SK-N-SH (cell line): ENCODE measurements around the gene OBSCN. TPM values are rescaled to one million over a fixed set of nuclear protein-coding genes. Genes with fewer than 3 reads are reported as not detected.

Source experiments
- CTCF ChIA-PET: fragments of 300-600, 350-600 bp; formaldehyde crosslinking; extraction: SDS; loops from one replicate; lab custom pipeline; 2021; lab: Yijun Ruan, JAX
- POLR2A ChIA-PET: fragments of 350-600 bp; sonication (Branson Sonifier 250); formaldehyde crosslinking; extraction: SDS; loops from one replicate; lab custom pipeline; 2020; ENCODE audit warnings: antibody characterized with exemption, inconsistent platforms; lab: Yijun Ruan, JAX
- DNase-seq: peaks from one replicate; pipeline ENCODE4 v3.0.0; 2012
- H2AFZ ChIP-seq: fragments of 200-600 bp; sonication (generic); 2 replicates; pipeline ENCODE4 v1.8.1; 2016; ENCODE audit warnings: antibody characterized with exemption, mild to moderate bottlenecking, low read depth
- H3F3A ChIP-seq: fragments of 200-600 bp; sonication (generic); replicated peaks from 2 replicates; pipeline ENCODE3; 2016; ENCODE audit warnings: antibody characterized with exemption, mild to moderate bottlenecking; ENCODE audit not compliant: insufficient read depth
- H3K27ac ChIP-seq, 2 experiments: fragments of 200-500 bp in 1 of 2; fragments of 200-600 bp in 1 of 2; sonication (Bioruptor generic) in 1 of 2; sonication (generic), shearing (Covaris generic) in 1 of 2; 2 replicates each; pipeline versions ENCODE4 v1.5.1 to v1.6.1; 2014 to 2016; ENCODE audit warnings: low read depth in 2 of 2, inconsistent platforms in 1 of 2, low read length in 1 of 2, mild to moderate bottlenecking in 1 of 2, mixed read lengths in 1 of 2
- H3K27me3 ChIP-seq: fragments of 200-600 bp; sonication (generic), shearing (Covaris generic); 2 replicates; pipeline ENCODE4 v1.6.1; 2016; ENCODE audit warnings: mixed run types; ENCODE audit not compliant: insufficient read depth
- H3K36me3 ChIP-seq, 2 experiments: fragments of 200-500 bp in 1 of 2; fragments of 200-600 bp in 1 of 2; sonication (Bioruptor generic) in 1 of 2; sonication (generic) in 1 of 2; replicated peaks in 1 of 2; 2 replicates each; pipeline versions ENCODE3 to v1.5.1; 2014 to 2016; ENCODE audit warnings: low read length in 1 of 2, mild to moderate bottlenecking in 1 of 2; ENCODE audit not compliant: insufficient read depth in 2 of 2, control insufficient read depth in 1 of 2
- H3K4me1 ChIP-seq, 2 experiments: fragments of 200-500 bp in 1 of 2; fragments of 200-600 bp in 1 of 2; sonication (Bioruptor generic) in 1 of 2; sonication (generic), shearing (Covaris generic) in 1 of 2; 2 replicates each; pipeline versions ENCODE4 v1.5.1 to v1.6.1; 2014 to 2016; ENCODE audit warnings: low read depth in 1 of 2, low read length in 1 of 2, mixed run types in 1 of 2; ENCODE audit not compliant: insufficient read depth in 2 of 2, control insufficient read depth in 1 of 2
- H3K4me2 ChIP-seq: fragments of 200-600 bp; sonication (generic), shearing (Covaris generic); 2 replicates; pipeline ENCODE4 v1.6.1; 2017; ENCODE audit warnings: mixed run types
- H3K4me3 ChIP-seq, 2 experiments: fragments of 200-500 bp in 1 of 2; fragments of 200-600 bp in 1 of 2; sonication (Bioruptor generic) in 1 of 2; sonication (generic), shearing (Covaris generic) in 1 of 2; 2 replicates each; pipeline versions ENCODE4 v1.5.1 to v1.8.1; 2014 to 2016; ENCODE audit warnings: low read depth in 2 of 2, inconsistent platforms in 1 of 2, low read length in 1 of 2, mild to moderate bottlenecking in 1 of 2, mixed read lengths in 1 of 2, moderate library complexity in 1 of 2
- H3K79me2 ChIP-seq: fragments of 200-600 bp; sonication (generic); 2 replicates; pipeline ENCODE4 v1.8.1; 2017; ENCODE audit warnings: mild to moderate bottlenecking; ENCODE audit not compliant: insufficient read depth
- H3K9ac ChIP-seq: fragments of 200-600 bp; sonication (generic); 2 replicates; pipeline ENCODE4 v1.6.1; 2017; ENCODE audit warnings: mixed run types
- H3K9me2 ChIP-seq: fragments of 200-600 bp; sonication (generic); 2 replicates; pipeline ENCODE4 v1.6.1; 2017; ENCODE audit warnings: mixed run types
- H3K9me3 ChIP-seq: fragments of 200-600 bp; sonication (generic); 2 replicates; pipeline ENCODE4 v1.6.1; 2017; ENCODE audit warnings: mixed run types, mild to moderate bottlenecking, moderate library complexity
- H4K20me1 ChIP-seq: fragments of 200-600 bp; sonication (generic); 2 replicates; pipeline ENCODE4 v1.6.1; 2017; ENCODE audit warnings: mild to moderate bottlenecking, mixed run types; ENCODE audit not compliant: insufficient read depth
- ELF1 ChIP-seq: IDR thresholded peaks from 2 replicates; pipeline ENCODE4 v1.4.0; 2012
- EZH2phosphoT487 ChIP-seq: fragments of 200-600 bp; sonication (generic); IDR thresholded peaks from 2 replicates; pipeline ENCODE4 v1.6.1; 2017; ENCODE audit warnings: low read depth, mixed run types, mild to moderate bottlenecking, antibody characterized with exemption, moderate library complexity, borderline replicate concordance
- FOSL2 ChIP-seq: IDR thresholded peaks from 2 replicates; pipeline ENCODE4 v1.4.0; 2012; ENCODE audit warnings: low read depth, mild to moderate bottlenecking, moderate library complexity, borderline replicate concordance
- FOXJ3 ChIP-seq: sonication (generic); formaldehyde crosslinking; IDR thresholded peaks from 2 replicates; pipeline ENCODE4 v1.5.1; 2020; ENCODE audit warnings: mild to moderate bottlenecking, missing genetic modification reagents
- FOXM1 ChIP-seq: IDR thresholded peaks from 2 replicates; pipeline ENCODE4 v1.4.0; 2012; ENCODE audit warnings: low read depth, mild to moderate bottlenecking
- JUND ChIP-seq: IDR thresholded peaks from 2 replicates; pipeline ENCODE4 v1.4.0; 2012
- MAX ChIP-seq: IDR thresholded peaks from 2 replicates; pipeline ENCODE4 v1.4.0; 2012; ENCODE audit warnings: low read depth
- MEF2A ChIP-seq: IDR thresholded peaks from 2 replicates; pipeline ENCODE4 v1.4.0; 2012; ENCODE audit warnings: low read depth, borderline replicate concordance
- RCOR1 ChIP-seq: fragments of 150-350 bp; IDR thresholded peaks from 2 replicates; pipeline ENCODE4 v1.6.1; 2017; ENCODE audit warnings: antibody characterized with exemption, low read length
- REST ChIP-seq: IDR thresholded peaks from 2 replicates; pipeline ENCODE4 v1.6.1; 2012; ENCODE audit warnings: mild to moderate bottlenecking, low read depth, low read length, moderate library complexity
- RFX5 ChIP-seq: IDR thresholded peaks from 2 replicates; pipeline ENCODE4 v1.6.1; 2012; ENCODE audit warnings: mild to moderate bottlenecking, improper control_type of control experiment, low read length
- SIN3A ChIP-seq: IDR thresholded peaks from 2 replicates; pipeline ENCODE4 v1.6.1; 2012; ENCODE audit warnings: low read depth, mild to moderate bottlenecking, low read length, moderate library complexity, borderline replicate concordance
- TAF1 ChIP-seq: IDR thresholded peaks from 2 replicates; pipeline ENCODE4 v1.6.1; 2012; ENCODE audit warnings: low read depth, mild to moderate bottlenecking, low read length, moderate library complexity, borderline replicate concordance
- TCF12 ChIP-seq: IDR thresholded peaks from 2 replicates; pipeline ENCODE4 v1.4.0; 2012
- USF1 ChIP-seq: IDR thresholded peaks from 2 replicates; pipeline ENCODE4 v1.4.0; 2012; ENCODE audit warnings: low read depth, borderline replicate concordance
- USF2 ChIP-seq: fragments of 150-350 bp; IDR thresholded peaks from 2 replicates; pipeline ENCODE4 v1.6.1; 2017; ENCODE audit warnings: antibody characterized with exemption, low read length, low read depth, borderline replicate concordance
- YY1 ChIP-seq: IDR thresholded peaks from 2 replicates; pipeline ENCODE4 v1.4.0; 2012; ENCODE audit warnings: low read depth, mild to moderate bottlenecking
- ZBTB33 ChIP-seq: IDR thresholded peaks from 2 replicates; pipeline ENCODE4 v1.4.0; 2012; ENCODE audit warnings: low read depth, borderline replicate concordance
- WGBS: methylation state at CpG from one replicate; pipeline ENCODE4 v1.1.6; 2017; ENCODE audit warnings: low lambda C conversion rate; 5-methylcytosine and 5-hydroxymethylcytosine counted together
- polyA plus RNA-seq, 3 experiments: library from polyadenylated mRNA; depleted of rRNA; stranded (reverse); fragments of >200 nt; gene quantifications; 2 replicates each; pipeline ENCODE4 v1.2.3, GENCODE V29; 2012

OBSCN gene
- polyA plus RNA-seq, 1 of the 3 experiments (the other 2 are of a cell fraction), result 4.0 TPM

GRCh38 chr1:228376262-228376628, 168.4 kb downstream of the OBSCN start:
- 100% methylated on average over 2 of the region's 3 CpGs for WGBS
- POLR2A ChIA-PET, result no interaction called here
- Histone ChIP-seq H3F3A (no peaks in the 10 kb centered on the region), H3K27ac (no peak overlapping the region), H3K79me2 (no peaks in the 10 kb centered on the region), H3K4me2 (no peak overlapping the region), H3K4me1 (peaks cover 7 to 14% of the 10 kb centered on the region in 2 experiments; a peak in 2 of 4 replicates), H3K9me2 (no peaks in the 10 kb centered on the region), H3K4me3 (no peak overlapping the region), H3K27me3 (no peaks in the 10 kb centered on the region), H3K9me3 (no peaks in the 10 kb centered on the region), H3K36me3 (no peaks in the 10 kb centered on the region), H3K9ac (no peak overlapping the region), H4K20me1 (no peaks in the 10 kb centered on the region), H2AFZ (no peak overlapping the region)
- TF ChIP-seq FOXM1 (no peak), USF2 (no peak), FOSL2 (no peak), SIN3A (no peak), ELF1 (no peak), ZBTB33 (no peak), FOXJ3 (no peak), MAX (no peak), REST (no peak), MEF2A (no peak), RFX5 (no peak), USF1 (no peak), JUND (no peak), EZH2phosphoT487 (no peak), TAF1 (no peak), RCOR1 (no peak), TCF12 (no peak), YY1 (no peak)
- DNase-seq, result no peak
- CTCF ChIA-PET, result no interaction called here
